Effector CD4-positive, alpha-beta T cell (primary cell): ENCODE results near the gene DYNLT4.
"Not testable (repeated sequence)": the region's sequence is repeated elsewhere in the genome, so short reads cannot be mapped to it uniquely, and the experiment has no call there.

Experiments
- DNase-seq: peaks from one replicate; pipeline ENCODE4 v3.0.0-alpha.2; 2020

The DYNLT4 gene

DNA sequence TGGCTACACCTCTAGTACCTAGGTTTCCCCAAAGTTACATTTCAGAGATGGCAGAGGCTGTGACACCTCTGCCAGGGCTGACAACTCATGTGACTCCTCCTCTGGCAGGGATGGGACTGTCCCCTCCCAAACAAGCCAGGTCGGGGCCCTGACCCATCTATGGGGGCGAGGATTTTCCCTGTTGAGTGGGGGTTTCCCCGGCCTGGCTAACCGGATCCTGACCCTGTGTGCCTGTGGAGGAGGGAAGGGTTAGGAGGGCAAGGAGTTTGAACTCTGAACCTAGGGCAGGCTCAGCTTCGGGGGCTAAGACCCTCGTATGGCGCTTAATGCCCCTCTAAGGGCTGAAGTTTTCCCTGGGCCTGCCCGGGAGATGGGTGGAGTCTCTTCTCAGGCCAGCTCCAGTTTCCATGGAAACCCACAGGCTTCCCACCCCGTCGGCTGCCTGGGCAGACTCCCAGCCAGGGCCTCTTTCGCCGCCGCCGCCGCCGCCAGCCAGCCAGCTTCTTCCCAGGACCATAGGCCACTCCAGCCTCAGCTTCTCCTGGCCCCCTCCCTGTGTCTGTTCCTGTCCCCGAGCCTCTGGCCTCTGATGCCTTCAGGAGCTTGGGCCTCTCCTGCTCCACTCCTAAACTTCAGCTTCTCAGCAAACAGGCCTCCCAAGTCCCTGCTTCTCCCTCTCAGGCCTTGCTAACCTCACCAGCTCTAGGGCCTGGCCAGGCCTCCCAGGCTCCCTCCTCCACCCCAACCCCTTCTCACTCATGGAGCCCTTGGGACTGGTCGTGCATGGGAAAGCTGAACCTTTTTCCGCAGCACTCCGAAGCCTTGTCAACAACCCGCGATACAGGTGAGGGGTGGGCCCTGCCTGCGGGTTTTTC lies 1.1 kb upstream of the DYNLT4 start, which contains the start of gene BTBD19:
TSS of gene BTBD19 (plus strand) at position 461 of the 875 bp plus-strand sequence. CDS start at position 759, 298 bp downstream.
- DNase-seq: no peak

GRCh38 chr1:44807364-44808062 lies 362 bp upstream of the DYNLT4 start:
- peak; percentile 94 for DNase-seq

GRCh38 chr1:44806025-44806703 lies 987 bp downstream of the DYNLT4 start:
- DNase-seq: no peak

GRCh38 chr1:44805311-44806024 lies 1.7 kb downstream of the DYNLT4 start:
- DNase-seq: no peak

DNA sequence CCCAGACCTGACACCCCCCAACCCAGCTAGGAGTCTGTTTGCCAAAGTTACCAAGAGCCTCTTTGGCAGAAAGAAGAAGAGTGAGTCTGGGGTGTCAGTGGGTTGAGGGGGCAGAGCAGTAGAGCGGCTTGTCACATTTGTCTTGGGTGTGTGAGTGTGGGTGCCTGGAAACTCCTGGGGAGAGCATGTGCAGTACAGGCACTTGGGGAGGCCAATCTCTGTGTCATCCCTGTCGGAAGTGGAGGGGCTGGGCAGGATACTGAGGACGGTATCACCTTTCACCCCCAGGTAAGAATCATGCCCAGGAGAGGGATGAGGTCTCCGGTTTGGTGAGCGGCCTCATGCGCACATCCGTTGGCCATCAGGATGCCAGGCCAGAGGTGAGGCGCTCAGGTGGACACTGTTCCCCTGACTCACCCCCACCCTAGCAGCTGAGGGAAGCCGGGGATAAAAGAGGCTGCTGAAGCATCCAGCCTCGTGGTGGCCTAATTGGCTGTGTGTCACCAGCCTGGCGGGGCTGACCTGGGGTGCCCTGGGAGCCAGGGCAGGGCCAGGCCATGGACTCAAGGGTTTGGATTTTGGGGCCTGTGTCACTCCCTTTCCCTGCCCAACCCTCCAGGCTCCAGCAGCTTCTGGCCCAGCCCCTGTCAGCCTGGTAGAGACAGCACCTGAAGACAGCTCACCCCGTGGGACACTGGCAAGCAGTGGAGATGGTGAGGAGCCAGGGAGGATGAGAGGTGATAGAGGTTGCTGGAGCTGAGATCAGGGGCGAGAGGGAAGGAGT lies 3.6 kb downstream of the DYNLT4 start:
- no peak for DNase-seq

GRCh38 chr1:44803062-44803311 lies 4.2 kb downstream of the DYNLT4 start:
- no peak for DNase-seq

DNA sequence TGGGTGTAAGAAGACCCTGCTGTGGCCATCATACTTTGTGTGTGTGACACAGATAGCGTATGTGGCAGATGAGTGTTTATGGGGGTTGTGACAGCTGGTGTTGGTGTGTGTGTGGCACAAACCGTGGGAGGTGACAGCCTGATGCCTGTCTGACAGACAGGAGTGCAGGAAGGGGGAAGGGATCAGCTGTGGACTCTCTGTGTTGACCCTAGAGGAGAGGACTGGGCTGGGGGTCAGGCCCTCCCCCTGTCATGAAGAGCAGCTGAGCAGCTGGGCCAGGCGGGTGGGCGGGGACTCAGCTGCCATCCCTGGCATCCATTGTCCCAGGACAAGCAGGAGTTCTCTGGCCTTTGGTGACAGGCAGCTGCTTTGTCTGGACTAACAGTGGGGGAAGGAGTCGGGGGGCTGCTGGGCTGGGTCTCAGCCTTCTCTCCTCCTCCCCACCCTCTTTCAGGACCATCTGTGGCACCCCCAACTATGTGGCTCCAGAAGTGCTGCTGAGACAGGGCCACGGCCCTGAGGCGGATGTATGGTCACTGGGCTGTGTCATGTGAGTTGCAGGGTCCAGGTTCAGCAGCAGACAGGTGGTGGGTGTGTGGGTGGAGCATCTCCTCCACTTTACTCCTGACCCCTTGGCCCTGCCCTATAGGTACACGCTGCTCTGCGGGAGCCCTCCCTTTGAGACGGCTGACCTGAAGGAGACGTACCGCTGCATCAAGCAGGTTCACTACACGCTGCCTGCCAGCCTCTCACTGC lies 4.7 kb downstream of the DYNLT4 start:
- no peak for DNase-seq

- peak; percentile 33 for DNase-seq
Measured at GRCh38 chr1:44801491-44802305, 5.5 kb downstream of the DYNLT4 start.

DNA sequence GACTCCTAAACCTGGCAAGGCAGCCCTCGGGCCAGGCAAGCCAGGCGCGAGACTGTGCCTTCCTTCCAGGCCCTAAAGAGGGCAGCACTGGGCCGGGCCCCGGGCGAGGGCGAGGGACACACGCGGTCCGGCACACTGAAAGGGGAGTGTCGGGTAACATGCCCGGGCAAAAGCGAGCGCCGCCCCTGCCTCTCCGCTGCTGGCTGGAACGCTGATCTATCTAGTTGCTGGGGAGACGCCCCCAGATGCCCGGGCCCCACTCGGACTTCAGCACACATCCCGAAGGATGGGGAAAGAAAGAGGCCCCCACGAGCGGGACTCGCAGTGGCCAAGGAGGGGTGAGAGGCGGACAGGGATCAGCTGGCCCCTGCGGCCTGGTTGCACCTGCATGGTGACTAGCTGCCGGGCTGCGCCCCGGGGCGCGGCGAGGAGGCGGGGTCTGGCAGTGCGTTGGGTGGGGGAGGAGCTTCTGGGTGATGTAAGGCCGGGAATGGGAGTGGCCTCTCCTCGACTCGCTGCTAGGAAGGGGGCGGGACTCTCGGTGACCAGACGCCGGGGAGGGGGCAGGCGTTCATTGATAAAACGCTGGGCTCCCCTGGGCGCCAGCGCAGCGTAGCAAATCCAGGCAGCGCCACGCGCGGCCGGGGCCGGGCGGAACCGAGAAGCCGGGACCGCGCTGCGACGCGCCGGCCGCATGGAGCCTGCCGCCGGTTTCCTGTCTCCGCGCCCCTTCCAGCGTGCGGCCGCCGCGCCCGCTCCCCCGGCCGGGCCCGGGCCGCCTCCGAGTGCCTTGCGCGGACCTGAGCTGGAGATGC lies 7.2 kb downstream of the DYNLT4 start, which contains the start of gene PLK3:
TSS of gene PLK3 (plus strand) at position 608 of the 815 bp plus-strand sequence. CDS start at position 695, 87 bp downstream.
- peak; percentile 97 for DNase-seq

GRCh38 chr1:44798481-44799365 lies 8.4 kb downstream of the DYNLT4 start:
- DNase-seq: no peak

GRCh38 chr1:44797886-44798285 lies 9.3 kb downstream of the DYNLT4 start:
- DNase-seq: not testable (repeated sequence)

- DNase-seq: no peak
Measured at GRCh38 chr1:44792736-44793502, 14.2 kb downstream of the DYNLT4 start.

- DNase-seq: no peak
Measured at GRCh38 chr1:44790968-44791801, 16.0 kb downstream of the DYNLT4 start.

DNA sequence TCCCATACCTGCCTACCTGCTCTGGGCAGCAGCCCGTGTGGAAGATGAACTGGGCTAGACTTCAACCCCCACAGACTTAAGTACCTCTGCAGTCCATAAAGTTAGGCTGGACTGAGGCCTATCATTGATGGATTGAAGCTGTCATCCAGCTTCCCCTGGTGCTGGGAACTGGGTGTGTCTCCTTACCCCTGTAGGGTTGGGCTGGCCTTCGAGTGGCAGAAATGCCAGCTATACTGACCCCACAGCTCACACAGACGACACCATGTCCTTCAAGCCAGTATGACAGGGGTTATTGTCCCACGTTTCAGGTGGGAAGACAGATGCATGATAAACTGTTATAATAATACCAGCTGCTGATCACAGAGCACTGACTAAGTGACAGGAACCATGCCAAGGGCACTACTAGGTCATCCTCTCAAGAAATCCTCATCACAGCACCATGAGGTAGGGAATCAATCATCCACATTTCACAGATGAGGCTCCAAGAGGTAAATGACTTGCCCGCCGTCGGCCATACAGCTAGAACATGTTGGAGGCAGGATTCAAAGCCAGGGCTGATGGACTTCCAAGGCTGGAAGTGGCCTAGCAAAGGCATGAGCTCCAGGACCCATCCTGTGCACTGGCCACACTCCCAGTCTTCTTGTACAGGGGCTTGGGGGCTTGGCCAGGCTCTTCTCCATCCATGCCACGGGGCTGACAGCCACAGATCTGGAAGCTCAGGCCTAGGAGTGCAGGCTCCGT lies 18.9 kb downstream of the DYNLT4 start, which contains the start of gene BEST4:
TSS of gene BEST4 (minus strand) at position 51 of the 741 bp plus-strand sequence. CDS start 465 bp downstream, outside the sequence.
- no peak for DNase-seq

DNA sequence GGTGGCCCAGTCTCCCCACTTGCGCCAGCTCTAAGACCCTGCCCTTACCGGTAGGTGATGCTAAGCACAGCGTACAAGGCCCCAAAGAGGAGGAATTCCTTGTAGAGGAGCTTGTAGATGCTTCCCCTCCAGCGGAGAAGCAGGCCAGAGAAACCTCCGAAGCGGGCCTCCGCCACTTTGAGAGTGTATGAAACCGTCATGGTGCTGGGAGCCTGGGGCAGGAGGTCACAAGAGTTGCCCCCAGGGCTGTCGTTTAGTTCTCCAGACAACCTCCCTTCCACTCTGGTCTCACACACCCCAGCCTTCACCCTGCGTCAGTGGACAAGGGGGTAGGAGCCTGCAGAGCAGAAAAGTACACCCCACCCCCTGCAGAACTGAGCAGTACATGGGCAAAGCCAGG lies 19.6 kb downstream of the DYNLT4 start:
- no peak for DNase-seq
